H9 (cell line): ENCODE measurements around the gene ANKRD35. TPM values are rescaled to one million over a fixed set of nuclear protein-coding genes. Genes with fewer than 3 reads are reported as not detected.

Experiments
- DNase-seq: peaks from one replicate; pipeline ENCODE4 v3.0.0-alpha.2; 2017
- H2AFZ ChIP-seq: one replicate; pipeline ENCODE4 v1.6.1; 2013; ENCODE audit warnings: mild to moderate bottlenecking, low read length, control low read depth, moderate library complexity
- H2AK5ac ChIP-seq: 2 replicates; pipeline ENCODE4 v1.6.1; 2013; ENCODE audit warnings: low read length, control low read depth, mixed read lengths; ENCODE audit not compliant: insufficient read length
- H2BK120ac ChIP-seq: one replicate; pipeline ENCODE4 v1.6.1; 2013; ENCODE audit warnings: low read depth, mild to moderate bottlenecking, low read length, control low read depth, inconsistent platforms; ENCODE audit not compliant: poor library complexity, severe bottlenecking
- H2BK12ac ChIP-seq: 2 replicates; pipeline ENCODE4 v1.6.1; 2013; ENCODE audit warnings: low read length, control low read depth, mixed read lengths, low read depth; ENCODE audit not compliant: insufficient read length
- H2BK15ac ChIP-seq: 2 replicates; pipeline ENCODE4 v1.6.1; 2013; ENCODE audit warnings: low read depth, low read length, control low read depth
- H2BK20ac ChIP-seq: one replicate; pipeline ENCODE4 v1.6.1; 2013; ENCODE audit warnings: low read depth, mild to moderate bottlenecking, low read length, control low read depth, inconsistent platforms; ENCODE audit not compliant: poor library complexity, severe bottlenecking
- H2BK5ac ChIP-seq: 2 replicates; pipeline ENCODE4 v1.6.1; 2013; ENCODE audit warnings: low read length, control low read depth, mixed read lengths; ENCODE audit not compliant: insufficient read length
- H3K14ac ChIP-seq: 2 replicates; pipeline ENCODE4 v1.6.1; 2013; ENCODE audit warnings: low read length, control low read depth; ENCODE audit not compliant: insufficient read depth
- H3K18ac ChIP-seq: 2 replicates; pipeline ENCODE4 v1.6.1; 2013; ENCODE audit warnings: low read depth, mild to moderate bottlenecking, mixed read lengths, low read length, control low read depth; ENCODE audit not compliant: insufficient read length
- H3K23ac ChIP-seq: 2 replicates; pipeline ENCODE4 v1.6.1; 2013; ENCODE audit warnings: low read length, control low read depth, mixed read lengths, low read depth; ENCODE audit not compliant: insufficient read length
- H3K23me2 ChIP-seq: 2 replicates; pipeline ENCODE4 v1.6.1; 2013; ENCODE audit warnings: low read depth, mild to moderate bottlenecking, mixed read lengths, low read length, control low read depth; ENCODE audit not compliant: insufficient read length, poor library complexity, severe bottlenecking
- H3K27ac ChIP-seq: 2 replicates; pipeline ENCODE4 v1.5.1; 2013; ENCODE audit warnings: low read length, control low read depth, mixed read lengths, low read depth; ENCODE audit not compliant: insufficient read length
- H3K27me3 ChIP-seq: 2 replicates; pipeline ENCODE4 v1.6.1; 2013; ENCODE audit warnings: low read length, control low read depth, inconsistent platforms; ENCODE audit not compliant: insufficient read depth
- H3K4ac ChIP-seq: 2 replicates; pipeline ENCODE4 v1.6.1; 2013; ENCODE audit warnings: low read depth, mild to moderate bottlenecking, control low read depth, inconsistent platforms, low read length, moderate library complexity
- H3K4me1 ChIP-seq: 2 replicates; pipeline ENCODE4 v1.6.1; 2013; ENCODE audit warnings: low read length, control low read depth, inconsistent platforms; ENCODE audit not compliant: insufficient read depth
- H3K4me2 ChIP-seq: 2 replicates; pipeline ENCODE4 v1.6.1; 2013; ENCODE audit warnings: low read length, control low read depth, mixed read lengths; ENCODE audit not compliant: insufficient read length, insufficient read depth
- H3K56ac ChIP-seq: 2 replicates; pipeline ENCODE4 v1.6.1; 2013; ENCODE audit warnings: low read depth, mild to moderate bottlenecking, mixed read lengths, low read length, control low read depth; ENCODE audit not compliant: insufficient read length
- H3K79me1 ChIP-seq: 2 replicates; pipeline ENCODE4 v1.6.1; 2013; ENCODE audit warnings: low read depth, mild to moderate bottlenecking, moderate library complexity, low read length, control low read depth, inconsistent platforms; ENCODE audit not compliant: insufficient read depth, poor library complexity, severe bottlenecking
- H3K79me2 ChIP-seq: 2 replicates; pipeline ENCODE4 v1.6.1; 2013; ENCODE audit warnings: low read length, control low read depth, inconsistent platforms; ENCODE audit not compliant: insufficient read depth
- H3K9ac ChIP-seq: 2 replicates; pipeline ENCODE4 v1.6.1; 2013; ENCODE audit warnings: low read length, control low read depth, mixed read lengths; ENCODE audit not compliant: insufficient read length; ENCODE audit errors: extremely low read depth
- H3K9me3 ChIP-seq: one replicate; pipeline ENCODE4 v1.6.1; 2013; ENCODE audit warnings: low read depth, low read length, inconsistent platforms; ENCODE audit not compliant: control insufficient read depth
- H3T11ph ChIP-seq: one replicate; pipeline ENCODE4 v1.6.1; 2013; ENCODE audit warnings: mild to moderate bottlenecking, low read length, control low read depth, inconsistent platforms
- H4K20me1 ChIP-seq: one replicate; pipeline ENCODE4 v1.6.1; 2013; ENCODE audit not compliant: control insufficient read depth, insufficient read length, insufficient read depth
- H4K5ac ChIP-seq: 2 replicates; pipeline ENCODE4 v1.6.1; 2013; ENCODE audit warnings: low read depth, mild to moderate bottlenecking, mixed read lengths, low read length, control low read depth; ENCODE audit not compliant: insufficient read length
- H4K8ac ChIP-seq: replicated peaks from 2 replicates; pipeline ENCODE4 v1.6.1; 2013; ENCODE audit warnings: low read length, control low read depth, mixed read lengths, low read depth; ENCODE audit not compliant: insufficient read length
- H4K91ac ChIP-seq: 2 replicates; pipeline ENCODE4 v1.6.1; 2013; ENCODE audit warnings: low read depth, mild to moderate bottlenecking, moderate library complexity, mixed read lengths, low read length, control low read depth; ENCODE audit not compliant: insufficient read length
- H3K27ac Mint-ChIP-seq, 3 experiments: 2 replicates in 2 of 3; 3 replicates in 1 of 3; pipeline ENCODE4 v1.8.0; 2020 to 2021; ENCODE audit warnings: mixed read lengths in 3 of 3, mild to moderate bottlenecking in 1 of 3, moderate library complexity in 1 of 3
- H3K27me3 Mint-ChIP-seq: 2 replicates; pipeline ENCODE4 v1.8.0; 2021; ENCODE audit warnings: low read depth, mild to moderate bottlenecking, moderate library complexity, mixed read lengths
- H3K36me3 Mint-ChIP-seq, 3 experiments: 2 replicates in 2 of 3; 3 replicates in 1 of 3; pipeline ENCODE4 v1.8.0; 2020 to 2021; ENCODE audit warnings: low read depth in 3 of 3, mixed read lengths in 3 of 3; ENCODE audit not compliant: insufficient read depth in 1 of 3
- H3K4me1 Mint-ChIP-seq, 2 experiments: 2 replicates each; pipeline ENCODE4 v1.8.0; 2020; ENCODE audit warnings: mixed read lengths in 2 of 2
- H3K4me3 Mint-ChIP-seq, 2 experiments: 2 replicates in 1 of 2; 3 replicates in 1 of 2; pipeline ENCODE4 v1.8.0; 2020 to 2021; ENCODE audit warnings: mild to moderate bottlenecking in 2 of 2, mixed read lengths in 2 of 2, moderate library complexity in 1 of 2
- H3K9me3 Mint-ChIP-seq, 2 experiments: 2 replicates in 1 of 2; 3 replicates in 1 of 2; pipeline ENCODE4 v1.8.0; 2020; ENCODE audit warnings: mild to moderate bottlenecking in 2 of 2, mixed read lengths in 2 of 2, moderate library complexity in 1 of 2
- WGBS: extraction: QIAGEN DNeasy Blood & Tissue Kit; methylation state at CpG from one replicate; pipeline ENCODE4 v1.1.7; 2013; ENCODE audit warnings: missing lambda C conversion rate, low lambda C conversion rate, mixed read lengths; ENCODE audit not compliant: insufficient read length; ENCODE audit errors: extremely low coverage; 5-methylcytosine and 5-hydroxymethylcytosine counted together
- total RNA-seq: library from RNA; stranded (reverse); gene quantifications from 2 replicates; pipeline ENCODE4 v1.2.1, GENCODE V29; 2021
- TF ChIP-seq, protein P1 (sequence below): fragments of 200-600 bp; sonication (generic); conservative IDR thresholded peaks from 3 replicates; pipeline ENCODE4 v1.8.0; 2021; ENCODE audit warnings: antibody characterized with exemption, mild to moderate bottlenecking

The ANKRD35 gene
- total RNA-seq, 1 experiment from 2014 or later = 0.28 TPM

DNA sequence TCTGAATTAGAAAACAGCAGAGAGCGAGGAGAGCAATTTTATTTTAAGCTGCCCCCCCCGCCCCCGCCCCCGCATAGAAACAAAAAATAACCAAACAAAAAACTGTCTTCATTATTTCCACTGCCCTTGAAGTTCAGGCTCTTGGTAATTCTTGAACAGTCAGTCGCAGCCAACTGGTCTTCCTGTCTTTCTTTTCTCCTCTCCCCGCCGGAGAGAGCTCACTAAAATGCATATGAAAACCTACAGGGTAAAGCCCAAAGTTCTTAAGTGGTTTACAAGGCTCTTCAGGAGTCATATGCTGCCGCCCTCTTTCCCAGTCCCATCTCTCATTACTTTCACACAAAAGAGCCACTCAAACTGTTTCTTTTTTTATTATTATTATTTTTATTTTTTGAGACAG is 1.1 kb upstream of the ANKRD35 start:
- H3K4me2 ChIP-seq = no peak overlapping the region
- H4K20me1 ChIP-seq = no peaks in the 10 kb centered on the region
- H3K9me3 Mint-ChIP-seq = no peaks in the 10 kb centered on the region

More for the DNA sequence above, 1.1 kb upstream of the ANKRD35 start:
- H4K8ac ChIP-seq = no peak overlapping the region
- H3K9me3 ChIP-seq = no peaks in the 10 kb centered on the region
- H3K18ac ChIP-seq = no peak overlapping the region
- no peaks in the 10 kb centered on the region for H3K79me2 ChIP-seq
- peaks cover 7% of the 10 kb centered on the region for H3K23me2 ChIP-seq
- H2BK20ac ChIP-seq = no peak overlapping the region
- WGBS = no CpG with 5 or more reads among the region's 8 CpGs
- H3K4ac ChIP-seq = no peak overlapping the region
- no peak overlapping the region for H2AK5ac ChIP-seq
- no peak overlapping the region for H4K91ac ChIP-seq
- Mint-ChIP-seq H3K36me3 (no peaks in the 10 kb centered on the region), H3K27me3 (peaks cover 33% of the 10 kb centered on the region), H3K4me1 (peaks cover 23 to 27% of the 10 kb centered on the region in 2 experiments), H3K4me3 (peak overlapping the region; percentile 24 to 82; a peak in 4 of 5 replicates), H3K27ac (peak overlapping the region in 1 of 3 experiments; percentile 16; a peak in 1 of 7 replicates)
- H3K27ac ChIP-seq = no peak overlapping the region
- TF ChIP-seq, protein P1, sequence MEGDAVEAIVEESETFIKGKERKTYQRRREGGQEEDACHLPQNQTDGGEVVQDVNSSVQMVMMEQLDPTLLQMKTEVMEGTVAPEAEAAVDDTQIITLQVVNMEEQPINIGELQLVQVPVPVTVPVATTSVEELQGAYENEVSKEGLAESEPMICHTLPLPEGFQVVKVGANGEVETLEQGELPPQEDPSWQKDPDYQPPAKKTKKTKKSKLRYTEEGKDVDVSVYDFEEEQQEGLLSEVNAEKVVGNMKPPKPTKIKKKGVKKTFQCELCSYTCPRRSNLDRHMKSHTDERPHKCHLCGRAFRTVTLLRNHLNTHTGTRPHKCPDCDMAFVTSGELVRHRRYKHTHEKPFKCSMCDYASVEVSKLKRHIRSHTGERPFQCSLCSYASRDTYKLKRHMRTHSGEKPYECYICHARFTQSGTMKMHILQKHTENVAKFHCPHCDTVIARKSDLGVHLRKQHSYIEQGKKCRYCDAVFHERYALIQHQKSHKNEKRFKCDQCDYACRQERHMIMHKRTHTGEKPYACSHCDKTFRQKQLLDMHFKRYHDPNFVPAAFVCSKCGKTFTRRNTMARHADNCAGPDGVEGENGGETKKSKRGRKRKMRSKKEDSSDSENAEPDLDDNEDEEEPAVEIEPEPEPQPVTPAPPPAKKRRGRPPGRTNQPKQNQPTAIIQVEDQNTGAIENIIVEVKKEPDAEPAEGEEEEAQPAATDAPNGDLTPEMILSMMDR = no peak
- H3K14ac ChIP-seq = no peak overlapping the region
- no peak overlapping the region for H3K23ac ChIP-seq
- H2AFZ ChIP-seq = no peak overlapping the region
- H3K4me1 ChIP-seq = no peaks in the 10 kb centered on the region
- no peak overlapping the region for H2BK5ac ChIP-seq
- H3K9ac ChIP-seq = no peak overlapping the region
- H3T11ph ChIP-seq = no peak overlapping the region
- peaks cover 8% of the 10 kb centered on the region; the same call in 1 of the 2 replicates for H3K27me3 ChIP-seq
- H3K79me1 ChIP-seq = no peaks in the 10 kb centered on the region
- H2BK15ac ChIP-seq = no peak overlapping the region
- no peak overlapping the region for H3K56ac ChIP-seq
- no peak for DNase-seq
- H2BK12ac ChIP-seq = no peak overlapping the region
- no peak overlapping the region for H4K5ac ChIP-seq
- H2BK120ac ChIP-seq = no peak overlapping the region
